Epithelial cell of proximal tubule (primary cell): Measurements from ENCODE around the gene TNN. TPM values are rescaled to one million over a fixed set of nuclear protein-coding genes. Genes with fewer than 3 reads are reported as not detected.
A peak's percentile ranks its signal among the peaks of the same experiment; 100 is the strongest.

Experiments used
- DNase-seq: peaks from one replicate; pipeline ENCODE4 v3.0.0-alpha.2; 2011; ENCODE audit warnings: low read depth
- H3K4me3 ChIP-seq: 2 replicates; pipeline ENCODE4 v1.5.1; 2011; ENCODE audit warnings: low read depth, mild to moderate bottlenecking, low read length
- total RNA-seq: library from RNA; depleted of rRNA; stranded (reverse); fragments of >200 nt; gene quantifications from 2 replicates; pipeline ENCODE4 v1.2.3, GENCODE V29; 2015
- TF ChIP-seq, protein P1 (sequence below): conservative IDR thresholded peaks from 2 replicates; pipeline ENCODE4 v1.5.1; 2012; ENCODE audit warnings: low read depth, mild to moderate bottlenecking, low read length

The TNN gene
- total RNA-seq, 1 donor from 2014 or later, result not detected

DNA sequence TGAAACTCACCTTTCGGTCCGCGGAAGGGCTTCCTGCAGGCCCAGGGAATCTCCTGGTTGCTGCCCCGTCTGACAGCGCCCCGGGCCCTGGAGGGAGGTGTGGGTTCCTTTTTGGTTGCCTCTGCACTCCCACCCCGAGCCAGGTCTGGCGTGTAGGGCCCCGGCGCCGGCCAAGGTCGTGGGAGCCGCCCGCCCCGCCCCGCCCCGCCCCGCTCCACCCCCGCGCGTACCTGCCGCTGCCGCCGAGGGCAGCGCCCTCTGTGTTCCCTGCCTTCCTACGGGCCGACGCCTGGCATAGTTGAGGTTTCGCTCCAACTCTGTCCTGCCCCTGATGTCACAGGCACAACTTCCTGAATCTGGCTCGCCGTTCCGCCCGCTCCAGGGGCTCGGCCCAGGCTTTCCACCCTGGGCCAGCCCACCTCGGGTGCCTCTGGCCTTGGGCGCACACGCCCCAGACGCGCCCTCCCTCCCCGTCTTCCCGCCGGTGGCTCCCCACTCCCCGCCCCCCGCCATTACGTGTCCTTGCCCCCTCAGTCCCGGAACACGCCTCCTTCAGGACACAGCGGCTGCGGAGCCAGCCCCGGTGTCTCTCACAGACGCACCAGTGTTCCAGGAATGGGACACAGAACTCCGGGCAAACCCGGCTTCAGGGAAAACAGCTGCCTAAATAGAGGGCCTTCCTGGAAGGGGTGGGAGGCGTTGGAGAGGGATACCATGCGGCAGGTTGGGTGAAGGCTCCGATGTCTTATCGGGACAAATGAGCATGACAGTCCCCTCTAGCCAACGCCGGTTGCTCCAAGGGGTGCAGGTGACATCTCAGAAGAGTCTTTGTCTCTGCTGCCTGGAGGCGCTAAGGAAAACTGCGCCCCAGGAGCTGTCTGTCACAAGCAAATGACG is 125.2 kb downstream of the TNN start, which contains the start of gene KIAA0040:
Gene KIAA0040 (minus strand): TSS at position 147 of the 897 bp plus-strand sequence. CDS start 31,763 bp downstream, outside the sequence.
- TF ChIP-seq, protein P1, sequence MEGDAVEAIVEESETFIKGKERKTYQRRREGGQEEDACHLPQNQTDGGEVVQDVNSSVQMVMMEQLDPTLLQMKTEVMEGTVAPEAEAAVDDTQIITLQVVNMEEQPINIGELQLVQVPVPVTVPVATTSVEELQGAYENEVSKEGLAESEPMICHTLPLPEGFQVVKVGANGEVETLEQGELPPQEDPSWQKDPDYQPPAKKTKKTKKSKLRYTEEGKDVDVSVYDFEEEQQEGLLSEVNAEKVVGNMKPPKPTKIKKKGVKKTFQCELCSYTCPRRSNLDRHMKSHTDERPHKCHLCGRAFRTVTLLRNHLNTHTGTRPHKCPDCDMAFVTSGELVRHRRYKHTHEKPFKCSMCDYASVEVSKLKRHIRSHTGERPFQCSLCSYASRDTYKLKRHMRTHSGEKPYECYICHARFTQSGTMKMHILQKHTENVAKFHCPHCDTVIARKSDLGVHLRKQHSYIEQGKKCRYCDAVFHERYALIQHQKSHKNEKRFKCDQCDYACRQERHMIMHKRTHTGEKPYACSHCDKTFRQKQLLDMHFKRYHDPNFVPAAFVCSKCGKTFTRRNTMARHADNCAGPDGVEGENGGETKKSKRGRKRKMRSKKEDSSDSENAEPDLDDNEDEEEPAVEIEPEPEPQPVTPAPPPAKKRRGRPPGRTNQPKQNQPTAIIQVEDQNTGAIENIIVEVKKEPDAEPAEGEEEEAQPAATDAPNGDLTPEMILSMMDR, result peak; percentile 8
- H3K4me3 ChIP-seq, result peak within 1 kb of the TSS; percentile 64
- no peak for DNase-seq

DNA sequence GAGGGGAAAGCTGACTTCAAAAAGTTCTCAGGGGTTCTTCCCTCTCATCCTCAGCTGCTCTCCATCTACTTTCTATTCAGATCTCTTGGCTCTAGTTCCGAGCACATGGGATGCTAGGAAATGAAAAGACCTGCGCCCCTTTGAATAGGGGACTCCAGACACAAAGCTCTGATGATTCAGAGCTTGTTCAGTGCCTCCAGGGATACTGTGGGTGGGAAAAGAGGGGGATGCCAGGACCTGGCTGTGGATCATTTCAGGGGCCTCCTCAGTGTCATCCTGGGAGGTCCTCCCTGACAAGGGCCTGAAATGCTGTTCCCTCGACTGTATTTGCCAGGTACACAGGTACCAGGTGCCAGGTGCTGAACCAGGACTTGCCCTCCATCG is 125.9 kb downstream of the TNN start:
- DNase-seq, result no peak
- no peak overlapping the region for H3K4me3 ChIP-seq
- TF ChIP-seq, protein P1, result no peak

DNA sequence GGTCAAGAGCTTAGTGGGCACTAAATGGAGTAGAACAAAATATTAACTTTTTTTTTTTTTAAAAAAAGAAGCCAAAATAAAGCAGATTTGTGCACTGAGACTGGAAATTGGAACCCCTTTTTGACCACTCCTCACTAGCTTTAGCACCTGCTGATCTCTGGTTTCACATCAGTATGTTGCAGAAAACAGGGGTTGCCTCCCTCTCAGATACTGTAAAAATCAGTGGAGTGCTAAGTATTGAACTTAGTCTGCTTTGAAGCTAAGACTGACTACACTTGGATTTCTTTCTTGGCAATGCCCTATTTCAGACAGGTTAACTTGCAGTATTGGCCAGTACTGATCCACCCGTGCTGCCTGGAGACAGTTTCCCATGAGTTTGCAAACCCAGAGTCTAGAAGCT is 127.6 kb downstream of the TNN start:
- no peak for DNase-seq
- no peak overlapping the region for H3K4me3 ChIP-seq
- TF ChIP-seq, protein P1, result no peak

DNA sequence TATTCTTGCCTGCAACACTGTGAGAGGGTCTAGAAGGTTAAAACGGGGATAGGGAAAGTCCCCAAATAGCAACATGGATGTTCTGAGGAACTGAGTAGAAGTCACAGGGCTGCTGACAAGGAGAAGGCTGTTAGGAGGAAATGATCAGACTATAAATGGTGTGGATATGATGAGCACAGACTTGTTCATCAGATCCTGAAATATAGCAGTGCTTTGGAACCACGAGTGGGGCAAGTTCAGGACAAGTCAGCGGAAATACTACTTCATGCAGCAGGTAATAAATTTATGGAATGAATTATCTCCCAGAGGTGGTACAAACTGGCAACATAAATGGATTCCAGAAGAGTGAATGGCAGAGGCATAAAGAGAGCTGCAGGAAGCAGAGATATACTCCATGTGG is 128.2 kb downstream of the TNN start:
- DNase-seq, result no peak
- TF ChIP-seq, protein P1, result no peak
- no peak overlapping the region for H3K4me3 ChIP-seq

DNA sequence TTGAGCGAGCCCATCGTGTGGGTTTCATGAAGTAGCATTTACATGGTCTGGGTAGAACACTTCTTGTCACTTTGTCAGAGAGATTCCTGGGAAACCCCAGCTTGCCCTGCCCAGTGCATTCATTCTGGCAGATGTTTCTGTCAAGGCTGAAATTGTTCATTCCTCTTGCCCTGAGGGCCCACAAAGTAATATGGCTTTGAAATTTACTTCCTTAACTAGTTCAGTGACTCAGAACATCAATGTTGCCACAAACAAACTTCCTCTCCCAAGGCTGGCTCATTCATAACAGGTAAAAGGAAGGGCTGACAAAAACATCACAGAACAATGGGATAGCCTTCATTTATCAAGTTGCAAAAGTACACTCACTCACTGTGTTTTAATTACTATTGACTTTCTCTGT is 129.9 kb downstream of the TNN start:
- peak; percentile 61 for DNase-seq
- TF ChIP-seq, protein P1, result no peak
- H3K4me3 ChIP-seq, result no peak overlapping the region

Other genes with a start within 250 kb of the TNN start
- gene CACYBP, start 67.9 kb upstream of the TNN start, total RNA-seq, result 156 and 236 TPM in 2 replicates
- gene MRPS14, start 44.4 kb upstream of the TNN start, total RNA-seq, result 16.7 and 18.3 TPM in 2 replicates
- gene KIAA0040, start 124.9 kb downstream of the TNN start, total RNA-seq, result 4.2 and 5.4 TPM in 2 replicates